AG10803 (cell line): ENCODE results near the gene BORCS6.

Experiments used
- DNase-seq: peaks from one replicate; pipeline ENCODE4 v3.0.0; 2010; ENCODE audit warnings: low read depth
- H3K4me3 ChIP-seq: 2 replicates; pipeline ENCODE4 v1.5.1; 2011; ENCODE audit warnings: mild to moderate bottlenecking, low read length, control low read depth
- TF ChIP-seq, protein P1 (sequence below): conservative IDR thresholded peaks from 2 replicates; pipeline ENCODE4 v1.5.1; 2011; ENCODE audit warnings: mild to moderate bottlenecking, low read length, control low read depth, inconsistent platforms

Gene BORCS6

DNA sequence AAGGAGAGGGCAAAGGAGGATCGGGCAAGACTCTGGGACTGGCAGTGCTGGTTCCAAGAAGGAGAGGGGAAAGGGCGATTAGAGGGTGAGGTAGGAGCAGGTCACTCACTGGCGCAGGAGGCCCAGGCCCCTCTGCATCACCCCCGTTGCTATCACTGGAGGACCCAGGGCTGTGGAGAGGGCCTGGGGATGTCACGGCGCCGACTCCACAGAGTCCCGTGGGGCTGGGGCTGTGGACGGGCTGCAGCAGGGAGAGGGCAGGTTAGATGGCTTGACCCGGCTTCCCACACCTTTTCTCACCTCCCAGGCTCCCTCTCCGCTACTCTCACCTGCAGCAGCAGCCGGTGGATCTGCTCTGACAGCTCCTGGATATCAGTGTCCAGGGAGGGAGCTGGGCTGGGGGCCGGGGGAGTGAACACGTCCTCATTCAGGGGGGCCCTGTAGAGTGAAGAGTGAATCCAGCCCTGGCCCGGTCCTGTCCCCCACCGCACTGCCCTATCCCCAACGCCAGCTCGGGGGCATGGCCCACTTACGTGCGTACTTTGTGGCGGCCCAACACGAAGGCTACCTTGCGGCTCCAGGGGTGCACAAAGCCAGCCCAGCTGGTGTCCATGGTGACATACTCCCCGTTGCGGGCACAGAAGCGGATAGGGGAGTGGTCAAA lies 42.7 kb downstream of the BORCS6 start:
- TF ChIP-seq, protein P1, sequence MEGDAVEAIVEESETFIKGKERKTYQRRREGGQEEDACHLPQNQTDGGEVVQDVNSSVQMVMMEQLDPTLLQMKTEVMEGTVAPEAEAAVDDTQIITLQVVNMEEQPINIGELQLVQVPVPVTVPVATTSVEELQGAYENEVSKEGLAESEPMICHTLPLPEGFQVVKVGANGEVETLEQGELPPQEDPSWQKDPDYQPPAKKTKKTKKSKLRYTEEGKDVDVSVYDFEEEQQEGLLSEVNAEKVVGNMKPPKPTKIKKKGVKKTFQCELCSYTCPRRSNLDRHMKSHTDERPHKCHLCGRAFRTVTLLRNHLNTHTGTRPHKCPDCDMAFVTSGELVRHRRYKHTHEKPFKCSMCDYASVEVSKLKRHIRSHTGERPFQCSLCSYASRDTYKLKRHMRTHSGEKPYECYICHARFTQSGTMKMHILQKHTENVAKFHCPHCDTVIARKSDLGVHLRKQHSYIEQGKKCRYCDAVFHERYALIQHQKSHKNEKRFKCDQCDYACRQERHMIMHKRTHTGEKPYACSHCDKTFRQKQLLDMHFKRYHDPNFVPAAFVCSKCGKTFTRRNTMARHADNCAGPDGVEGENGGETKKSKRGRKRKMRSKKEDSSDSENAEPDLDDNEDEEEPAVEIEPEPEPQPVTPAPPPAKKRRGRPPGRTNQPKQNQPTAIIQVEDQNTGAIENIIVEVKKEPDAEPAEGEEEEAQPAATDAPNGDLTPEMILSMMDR: no peak
- no peak overlapping the region for H3K4me3 ChIP-seq
- DNase-seq: no peak

DNA sequence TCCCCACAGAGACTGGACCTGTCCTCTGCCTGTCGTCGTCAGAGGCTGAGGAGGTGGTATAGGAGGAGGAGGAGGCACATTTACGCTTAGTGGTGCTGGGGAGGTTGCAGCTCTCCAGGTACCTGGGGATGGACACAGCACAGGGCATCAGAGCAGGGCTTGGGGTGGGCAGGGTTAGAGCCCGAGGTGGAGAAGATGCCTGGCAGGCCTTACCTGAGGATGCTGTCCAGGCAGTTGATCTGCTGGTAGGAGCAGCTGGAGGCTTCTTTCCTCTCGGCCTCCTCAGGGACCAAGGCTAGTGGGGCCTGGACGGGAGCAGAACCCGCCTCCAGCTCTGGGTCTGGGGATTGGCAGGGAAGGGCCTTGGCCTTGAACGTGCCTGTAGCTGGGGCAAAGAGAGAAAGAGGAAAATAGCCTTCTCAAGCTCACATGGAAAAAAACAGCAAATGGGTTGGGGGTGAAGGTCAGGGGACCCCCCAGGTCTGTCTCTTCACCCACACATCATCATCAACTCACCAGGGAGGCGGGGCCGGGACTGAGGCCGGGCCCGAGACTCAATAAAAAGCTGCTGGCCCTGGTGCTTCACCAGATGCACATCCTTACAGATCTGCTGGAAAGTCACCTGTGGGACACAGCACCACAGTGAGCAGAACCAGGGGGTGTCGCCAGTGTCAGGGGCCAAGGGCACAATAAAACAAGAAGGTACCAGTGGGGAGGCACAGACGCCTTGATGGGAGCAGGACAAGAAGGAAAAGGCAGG lies 43.4 kb downstream of the BORCS6 start:
- TF ChIP-seq, protein P1: no peak
- DNase-seq: no peak
- H3K4me3 ChIP-seq: no peak overlapping the region

DNA sequence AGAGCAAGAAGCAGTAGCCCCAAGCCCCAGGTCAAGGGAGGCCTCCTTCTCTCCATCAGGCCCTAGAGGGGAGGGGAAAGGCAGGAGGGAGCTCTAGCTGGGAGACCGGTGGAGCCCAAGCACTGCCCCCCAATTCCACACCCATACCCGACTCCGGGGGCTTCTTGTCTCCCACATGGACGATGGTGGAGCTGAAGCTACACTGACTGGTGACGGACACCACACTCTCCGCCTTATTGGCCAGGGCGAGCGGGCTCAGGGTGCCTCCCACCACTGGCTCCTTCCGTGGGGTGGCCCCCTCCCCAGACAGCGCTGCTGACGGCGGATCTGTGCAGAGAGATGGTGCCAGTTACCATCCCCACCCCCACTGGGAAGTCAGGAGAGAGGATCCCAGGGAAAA lies 44.2 kb downstream of the BORCS6 start:
- no peak for DNase-seq
- no peak overlapping the region for H3K4me3 ChIP-seq
- TF ChIP-seq, protein P1: no peak

DNA sequence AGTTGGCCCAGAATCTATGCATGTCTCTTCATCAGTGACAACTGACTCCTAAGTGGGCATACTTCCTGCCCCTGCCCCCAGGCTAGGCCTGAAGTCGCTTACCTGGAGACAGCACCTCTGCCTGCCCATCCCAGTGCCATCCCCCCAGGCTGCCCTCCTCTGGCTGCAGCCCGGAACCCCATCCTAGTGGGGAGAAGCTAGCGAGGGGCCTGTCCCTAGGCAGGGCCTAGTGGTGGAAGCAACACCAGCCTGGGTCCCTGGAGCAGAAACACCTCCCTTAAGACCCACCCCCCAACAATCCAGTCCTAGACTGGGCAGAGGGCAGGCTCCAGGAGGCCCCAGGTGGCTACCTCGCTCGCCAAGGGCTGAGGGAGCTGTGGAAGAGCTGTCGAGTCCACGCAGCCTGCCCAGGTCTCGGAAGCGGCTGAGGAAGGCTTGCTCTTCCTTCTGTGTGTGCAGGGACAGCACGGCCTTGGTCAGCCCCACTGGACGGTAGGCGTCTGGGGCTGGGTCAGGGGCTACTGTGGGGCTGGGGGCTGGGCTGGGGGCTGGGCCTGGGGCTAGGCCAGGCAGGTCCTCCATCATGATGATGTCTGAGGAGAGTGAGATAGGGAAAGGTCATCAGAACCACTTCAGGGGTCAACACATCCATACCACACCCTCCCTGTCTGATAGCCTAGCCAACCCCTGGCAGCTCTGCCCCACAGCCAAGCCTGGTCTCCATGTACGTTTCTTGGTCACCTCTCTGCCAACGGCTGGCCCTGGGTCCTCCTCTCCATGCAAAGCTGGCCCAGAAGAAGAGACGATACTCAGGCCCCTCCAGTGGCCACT lies 45.4 kb downstream of the BORCS6 start:
- TF ChIP-seq, protein P1: no peak
- DNase-seq: no peak
- no peak overlapping the region for H3K4me3 ChIP-seq

DNA sequence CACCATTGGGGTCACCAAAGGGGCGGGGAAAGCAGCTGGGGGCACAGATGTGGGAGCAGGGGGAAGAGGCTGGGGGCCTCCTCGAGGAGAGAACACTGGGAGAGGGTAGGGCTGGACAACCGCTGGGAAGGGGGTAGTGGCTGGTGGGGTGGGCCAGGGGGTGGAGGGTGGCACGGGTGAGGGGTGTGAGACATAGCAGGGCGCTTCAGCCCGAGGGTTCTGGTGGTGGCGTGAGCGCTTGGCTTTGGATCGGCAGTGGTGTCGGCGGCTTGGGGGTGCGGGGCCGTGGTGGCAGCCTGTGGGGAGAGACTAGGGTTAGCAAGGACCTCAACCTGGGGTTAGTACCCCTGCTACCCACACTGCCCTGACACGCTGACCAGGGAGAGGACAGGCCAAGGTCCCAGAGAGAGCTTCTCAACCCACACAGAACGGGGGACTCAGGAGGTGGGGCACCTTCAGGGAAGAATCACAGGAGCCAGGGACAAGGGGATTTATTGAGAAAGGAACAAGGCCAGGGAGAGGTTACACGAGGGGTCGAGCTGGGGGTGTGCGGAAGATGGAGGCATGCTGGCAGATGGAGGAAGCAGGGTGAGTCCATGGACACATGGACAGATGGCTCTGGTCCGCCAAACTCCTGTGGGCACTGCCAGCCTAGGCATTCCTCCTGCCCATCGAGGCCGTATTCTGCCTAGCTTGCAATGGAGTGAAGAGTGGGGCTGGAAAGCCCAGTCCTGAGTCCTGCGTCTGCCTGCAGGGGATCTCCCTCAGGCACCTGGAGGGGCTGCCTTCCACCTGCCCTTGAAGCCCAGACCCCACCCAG lies 46.2 kb downstream of the BORCS6 start:
- TF ChIP-seq, protein P1: no peak
- H3K4me3 ChIP-seq: no peak overlapping the region
- DNase-seq: no peak

DNA sequence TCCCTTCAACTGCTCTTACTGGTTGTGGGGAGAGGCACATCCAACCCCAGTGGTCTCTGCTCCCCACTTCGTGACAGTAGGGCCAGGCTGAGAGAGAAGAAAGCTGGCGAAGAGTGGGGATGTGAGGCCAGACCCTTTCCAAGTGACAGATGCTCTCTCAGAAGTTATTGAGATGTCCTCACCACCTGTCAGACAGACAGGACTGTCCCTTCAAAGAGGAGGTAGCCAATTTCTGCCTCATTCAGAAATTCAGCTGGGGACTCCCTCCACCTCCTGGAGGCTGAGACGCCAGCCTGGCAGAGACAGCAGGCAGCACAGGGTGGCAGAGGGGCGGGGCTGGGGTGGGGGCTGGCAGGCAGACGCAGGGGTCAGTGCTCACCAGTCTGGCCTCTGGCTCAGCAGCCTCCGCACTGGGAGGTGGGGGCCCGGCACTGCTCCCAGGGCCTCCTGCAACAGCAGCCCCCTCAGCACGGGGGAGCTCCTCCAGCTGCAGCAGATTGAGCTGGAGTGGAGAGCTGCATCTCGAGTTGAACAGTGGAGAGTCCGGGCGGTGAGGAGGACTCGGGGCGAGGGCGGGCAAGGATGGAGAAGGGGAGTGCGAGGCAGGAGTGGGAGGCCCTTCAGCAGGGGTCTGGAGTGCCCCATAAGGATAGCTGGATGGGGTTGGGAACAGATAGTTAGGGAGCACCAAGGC lies 46.9 kb downstream of the BORCS6 start:
- TF ChIP-seq, protein P1: no peak
- H3K4me3 ChIP-seq: no peak overlapping the region
- no peak for DNase-seq
